Fibroblast of skin of right biceps (primary cell): Measurements from ENCODE around the gene NUDCD3.

Source experiments
- DNase-seq: peaks from one replicate; pipeline ENCODE4 v3.0.0-alpha.2; 2013

NUDCD3 gene

DNA sequence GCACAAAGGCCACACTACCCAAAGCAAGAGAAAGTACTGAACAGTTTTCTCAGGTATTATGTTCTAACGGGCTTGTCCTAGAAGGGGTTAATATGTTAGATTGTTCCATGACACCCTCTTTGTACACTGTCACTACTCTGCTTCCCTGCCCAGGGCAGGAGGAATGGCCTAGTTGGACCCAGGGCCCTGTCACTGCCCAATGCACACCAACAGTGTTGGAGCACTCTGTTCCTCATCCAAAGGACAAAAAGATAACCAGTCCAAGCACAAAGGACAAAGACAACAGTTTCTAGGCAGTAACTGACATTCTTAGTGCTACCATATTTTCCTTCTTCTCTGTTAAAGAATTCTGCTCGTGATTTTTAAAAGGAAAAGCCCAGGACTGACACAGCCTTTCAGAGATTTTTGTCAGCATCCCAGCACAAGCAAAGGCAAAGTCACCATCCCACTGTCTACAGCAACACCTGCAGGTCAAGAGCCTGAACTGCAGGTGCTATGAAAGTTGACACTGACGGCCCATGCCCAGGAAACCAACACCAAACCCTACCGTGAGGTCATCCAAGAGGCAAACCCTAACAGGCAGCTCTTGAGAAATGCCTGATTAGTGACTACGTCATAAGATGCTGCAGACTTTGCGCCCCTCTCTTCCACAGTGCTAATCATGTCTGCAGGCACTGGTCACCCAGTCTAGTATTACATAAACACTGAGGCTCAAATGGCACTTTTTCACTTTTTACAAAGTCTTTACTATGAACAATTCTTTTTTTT is 13.2 kb downstream of the NUDCD3 start:
- DNase-seq = peak; percentile 77

DNA sequence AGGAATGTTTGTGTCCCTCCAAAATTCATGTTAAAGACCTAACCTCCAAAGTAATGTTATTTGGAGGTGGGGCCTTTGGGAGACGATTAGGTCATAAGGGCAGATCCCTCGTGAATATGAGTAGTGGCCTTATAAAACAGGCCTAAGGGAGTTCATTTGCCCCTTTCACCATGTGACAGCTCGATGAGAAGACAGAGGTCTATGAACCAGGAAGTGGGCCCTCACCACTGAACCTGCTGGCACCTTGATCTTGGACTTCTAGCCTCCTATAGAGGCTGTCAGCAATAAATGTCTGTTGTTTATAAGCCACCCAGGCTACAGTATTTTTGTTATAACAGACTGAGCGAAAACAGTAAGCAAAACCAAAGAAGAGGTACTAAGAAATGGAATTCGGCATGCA is 14.1 kb downstream of the NUDCD3 start:
- DNase-seq = no peak

DNA sequence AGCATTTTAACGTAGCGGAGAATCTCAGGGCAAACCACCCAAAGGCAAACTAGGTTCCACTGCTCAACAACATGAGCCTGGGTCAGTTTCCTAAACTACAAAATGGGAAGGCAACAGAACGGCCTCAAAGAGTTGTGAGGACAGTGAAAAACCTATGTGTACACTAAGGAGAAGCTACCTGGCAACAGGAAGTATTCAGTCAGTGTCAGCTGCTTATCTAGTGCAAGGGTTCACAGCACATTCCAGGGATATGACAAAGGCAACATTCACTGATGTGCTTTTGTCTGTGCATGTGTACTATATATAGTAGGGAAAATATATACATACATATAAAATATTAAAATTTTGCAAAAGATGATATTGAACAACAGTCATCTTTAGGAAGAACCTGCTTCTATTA is 17.2 kb downstream of the NUDCD3 start:
- peak; percentile 50 for DNase-seq

DNA sequence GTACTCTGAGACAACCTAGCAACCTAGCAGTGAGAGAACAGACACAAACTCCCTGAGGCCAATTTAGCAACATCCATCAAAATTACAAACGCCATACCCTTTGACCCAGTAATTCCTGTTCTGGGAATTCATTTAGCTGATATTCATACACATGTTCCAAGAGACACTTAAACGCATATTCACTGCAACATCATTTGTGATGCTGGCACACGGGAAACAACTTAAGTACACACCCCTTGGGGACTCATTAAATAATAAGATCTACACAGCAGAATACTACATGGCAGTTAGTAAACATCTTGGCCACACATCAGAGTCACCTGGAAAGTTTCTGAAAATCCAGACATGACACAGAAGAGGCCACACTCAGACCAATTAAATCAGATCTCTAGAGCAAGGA is 17.6 kb downstream of the NUDCD3 start:
- DNase-seq = no peak

DNA sequence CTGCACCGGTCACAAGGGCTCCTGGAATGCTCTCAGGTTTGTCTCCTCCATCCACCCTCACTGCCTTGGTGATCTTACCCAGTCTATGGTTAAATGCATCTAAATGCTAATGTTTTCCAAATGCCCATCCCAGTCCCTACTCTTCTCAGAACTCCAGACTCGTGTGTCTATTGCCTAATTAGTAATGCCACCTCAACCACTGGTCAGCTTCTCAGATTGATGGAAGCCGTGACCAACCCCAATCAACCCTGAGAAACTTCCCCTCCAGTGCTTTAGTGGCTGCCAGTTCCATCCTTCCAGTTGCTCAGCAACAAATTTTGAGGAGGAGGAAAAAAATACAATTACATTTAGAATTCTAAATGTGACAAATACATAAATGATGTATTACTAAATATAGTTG is 18.6 kb downstream of the NUDCD3 start:
- DNase-seq = no peak

DNA sequence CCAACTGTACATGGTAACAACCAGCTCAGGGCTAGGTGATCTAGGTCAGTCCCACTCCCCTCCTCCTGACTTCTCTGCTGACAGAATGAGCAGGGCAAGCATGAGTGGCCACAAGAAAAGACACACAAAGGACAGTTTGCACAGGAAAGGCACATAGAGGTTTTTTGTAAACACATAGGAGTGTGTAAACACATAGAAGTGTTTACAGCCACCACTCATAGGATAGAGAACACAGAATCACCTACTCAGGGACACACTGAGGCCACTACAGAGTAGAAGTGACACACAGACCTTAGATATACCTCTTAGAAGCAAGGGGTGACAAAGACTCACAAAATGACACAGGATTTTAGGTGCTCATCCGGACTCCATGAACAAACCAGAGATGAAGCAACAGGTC is 19.0 kb downstream of the NUDCD3 start:
- DNase-seq = no peak

DNA sequence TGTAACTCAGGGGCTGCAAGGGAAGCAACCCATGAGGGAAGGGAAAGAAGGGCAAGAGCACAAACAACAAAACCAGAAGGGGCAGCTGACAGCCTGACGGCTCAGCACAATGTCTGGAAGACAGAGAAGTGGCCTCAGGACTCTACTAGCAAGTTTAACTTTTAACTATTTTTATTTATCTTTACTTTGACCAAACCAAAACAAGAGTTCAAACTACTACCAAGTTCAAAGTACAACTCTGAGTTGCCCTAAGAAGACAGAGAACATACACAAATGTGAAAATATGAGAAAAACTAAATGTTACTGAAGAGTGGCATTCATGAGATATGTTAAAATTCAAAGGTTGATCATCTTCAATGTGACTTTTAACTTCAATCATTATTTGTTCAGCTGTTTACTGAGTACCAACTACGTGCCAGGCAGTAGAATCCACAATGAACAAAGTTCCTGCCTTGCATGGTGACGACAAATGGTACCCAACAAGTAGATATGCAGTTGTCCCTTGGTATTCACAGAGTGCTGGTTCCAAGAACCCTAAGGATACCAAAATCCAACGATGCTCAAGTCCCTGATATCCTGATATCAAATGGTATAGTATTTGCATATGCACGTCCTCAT is 19.7 kb downstream of the NUDCD3 start:
- DNase-seq = no peak

DNA sequence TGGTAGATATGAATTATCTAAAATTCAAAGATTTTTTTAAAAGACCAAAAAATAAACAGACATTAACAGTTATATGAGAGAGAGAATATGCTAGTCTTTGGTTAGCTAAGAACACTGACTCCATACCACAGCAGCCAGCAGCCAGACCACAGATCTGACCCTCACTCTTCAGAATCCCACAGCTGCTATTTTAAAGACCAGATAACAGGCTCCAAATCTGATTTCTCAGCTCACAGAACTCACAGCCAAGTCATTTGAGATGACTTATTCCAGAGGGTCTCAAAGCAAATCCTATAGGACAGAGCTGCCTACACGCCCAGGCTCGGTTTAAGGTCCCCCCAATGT is 20.4 kb downstream of the NUDCD3 start:
- DNase-seq = peak; percentile 23

DNA sequence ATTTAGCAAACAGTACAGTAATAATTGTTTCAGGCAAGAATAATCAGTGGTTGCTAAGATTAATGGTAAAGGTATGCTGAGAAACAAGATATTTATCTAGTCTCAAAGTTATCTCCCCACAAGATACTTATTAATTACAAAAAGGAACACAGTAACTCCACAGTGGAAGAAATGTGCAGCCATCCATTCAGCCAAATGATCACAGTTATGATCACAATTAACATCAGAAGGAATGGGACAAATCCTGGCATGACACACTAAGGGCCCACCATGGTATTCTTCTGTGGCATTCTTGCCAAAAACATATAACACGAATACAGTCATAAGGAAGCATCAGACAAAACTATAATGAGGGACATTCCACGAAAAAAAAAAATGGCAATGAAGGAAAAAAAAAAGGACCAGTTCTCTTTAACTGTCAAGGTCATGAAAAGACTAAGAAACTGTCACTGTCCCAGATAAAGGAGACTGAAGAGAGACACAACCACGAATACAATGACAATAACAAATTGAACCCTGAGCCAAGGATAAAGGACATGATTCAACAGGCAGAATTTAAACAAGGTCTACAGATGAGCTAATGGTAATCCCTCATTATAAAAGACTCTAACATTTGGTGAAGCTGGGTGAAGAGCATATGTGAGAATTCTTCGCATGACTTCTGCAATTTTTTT is 20.9 kb downstream of the NUDCD3 start:
- DNase-seq = peak; percentile 53

DNA sequence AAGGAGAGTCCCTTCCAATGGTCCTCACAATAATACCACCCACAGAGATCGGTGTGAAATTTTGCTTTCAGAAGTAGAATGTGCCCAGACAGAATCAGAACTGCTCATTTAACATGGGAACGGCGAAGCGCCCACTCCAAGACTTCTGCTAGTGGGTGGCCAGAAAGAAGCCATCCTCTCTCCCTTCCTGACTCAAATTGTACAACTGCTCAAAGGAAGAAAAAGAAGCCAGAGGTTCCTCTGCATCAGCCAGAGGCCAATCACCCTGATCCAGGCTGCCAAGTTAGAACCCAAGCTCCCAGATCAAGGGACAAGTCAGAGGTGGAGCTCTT is 23.3 kb downstream of the NUDCD3 start:
- DNase-seq = no peak

DNA sequence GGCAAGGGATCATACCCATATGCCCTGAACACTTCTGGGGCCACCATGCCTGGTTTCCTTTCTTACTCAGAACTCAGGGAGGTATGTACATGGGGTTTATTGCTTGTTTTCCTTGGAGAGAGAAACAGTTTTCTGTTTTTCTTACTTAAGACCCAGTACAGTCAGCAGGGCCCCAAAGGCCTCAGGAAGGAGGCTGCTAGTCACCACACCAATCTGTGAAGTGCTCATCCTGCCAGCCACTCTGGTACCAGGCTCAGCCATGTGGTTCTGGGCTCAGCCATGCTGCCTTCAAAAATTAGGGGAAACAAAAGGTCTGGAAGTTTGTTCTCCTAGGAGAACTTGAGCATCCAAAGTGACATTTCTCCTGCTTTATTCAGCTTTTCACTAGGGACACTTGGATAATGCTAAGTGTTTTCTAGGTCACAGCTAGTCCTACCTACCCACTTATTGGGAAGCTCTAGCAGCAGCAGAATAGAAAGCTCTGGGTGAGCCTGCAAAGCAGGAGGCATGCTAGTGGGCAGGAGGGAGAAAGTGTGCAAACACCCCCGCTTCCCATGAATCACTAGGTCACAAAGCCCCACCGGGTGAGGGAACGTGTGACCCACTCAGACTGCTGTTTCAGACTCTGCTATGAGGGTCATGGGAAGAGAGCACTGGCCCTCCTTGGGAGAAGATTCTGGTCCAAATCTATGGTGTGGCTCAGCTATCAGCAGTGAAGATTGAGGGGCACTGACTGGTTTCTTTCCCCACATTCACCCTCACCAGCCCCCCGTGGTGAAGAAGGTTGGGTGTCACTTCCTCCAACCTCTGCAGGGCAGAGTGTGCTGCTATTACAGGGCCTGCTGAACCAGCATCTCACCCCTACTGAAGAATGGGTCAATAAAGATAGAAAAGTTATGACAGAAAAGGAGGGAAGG is 23.9 kb downstream of the NUDCD3 start:
- DNase-seq = peak; percentile 54

DNA sequence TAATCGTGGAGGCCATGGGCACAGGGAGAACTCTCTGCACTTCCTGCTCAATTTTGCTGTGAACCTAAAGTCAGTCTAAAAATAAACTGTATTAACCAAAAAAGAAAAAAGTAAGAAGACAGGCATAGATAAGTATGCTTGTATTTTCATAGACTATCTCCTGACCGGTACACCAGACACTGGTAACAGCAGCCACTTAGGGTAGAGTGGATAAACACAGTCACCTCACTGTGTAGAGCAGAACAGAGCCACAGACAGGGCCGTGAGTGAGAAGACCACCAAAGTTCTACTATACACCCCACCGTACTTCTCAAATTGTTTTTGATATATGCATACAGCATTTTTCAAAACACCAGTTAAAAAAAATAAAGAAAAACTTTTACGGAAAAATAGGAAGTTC is 25.0 kb downstream of the NUDCD3 start:
- no peak for DNase-seq

DNA sequence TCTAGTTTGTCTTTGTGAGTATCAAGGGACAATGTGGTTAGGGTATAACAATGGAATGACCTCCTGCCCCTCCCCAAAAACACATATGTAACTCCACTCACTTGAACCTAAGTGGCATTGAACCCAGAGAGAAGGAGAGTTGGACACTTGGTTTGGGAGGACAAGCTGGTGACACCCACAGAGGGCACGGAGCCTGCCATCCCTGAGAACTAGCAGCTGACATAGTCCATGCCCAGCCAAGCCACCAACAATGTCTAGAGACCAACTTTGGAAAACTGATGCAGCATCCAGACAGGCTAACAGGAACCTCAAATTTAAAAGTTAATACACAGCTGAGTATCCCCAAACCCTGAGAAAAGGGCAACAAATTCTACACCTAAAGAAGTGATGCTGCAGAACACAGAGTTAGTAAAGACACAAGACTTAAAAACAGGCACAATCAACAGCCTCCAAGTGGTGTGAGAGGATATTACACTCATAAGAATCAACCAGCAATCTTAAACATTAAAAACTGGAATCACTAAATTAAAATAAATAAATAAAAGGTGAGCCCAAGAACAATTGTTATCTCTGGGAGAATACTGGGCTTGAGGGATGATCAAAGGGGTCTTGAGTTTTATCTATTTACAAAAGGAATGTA is 27.2 kb downstream of the NUDCD3 start:
- DNase-seq = no peak

DNA sequence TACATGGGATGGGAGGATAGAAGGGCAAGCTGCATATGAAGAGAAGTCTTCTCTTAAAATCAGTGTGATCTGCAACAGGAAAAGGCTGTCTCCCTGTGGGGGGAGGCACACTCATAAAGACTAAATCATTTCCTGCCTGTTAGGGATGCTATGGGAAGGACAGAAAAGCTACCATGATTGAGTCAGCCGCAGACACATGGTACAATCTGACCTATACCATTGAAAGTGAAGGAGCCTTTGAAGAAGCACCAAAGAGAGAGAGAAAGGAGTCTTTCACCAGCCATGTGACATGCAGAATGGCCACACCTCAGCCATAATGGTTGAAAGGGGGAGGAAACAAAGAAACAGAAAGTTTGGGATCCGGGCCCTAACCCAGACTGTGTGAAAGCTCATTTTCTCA is 29.1 kb downstream of the NUDCD3 start:
- DNase-seq = peak; percentile 88

DNA sequence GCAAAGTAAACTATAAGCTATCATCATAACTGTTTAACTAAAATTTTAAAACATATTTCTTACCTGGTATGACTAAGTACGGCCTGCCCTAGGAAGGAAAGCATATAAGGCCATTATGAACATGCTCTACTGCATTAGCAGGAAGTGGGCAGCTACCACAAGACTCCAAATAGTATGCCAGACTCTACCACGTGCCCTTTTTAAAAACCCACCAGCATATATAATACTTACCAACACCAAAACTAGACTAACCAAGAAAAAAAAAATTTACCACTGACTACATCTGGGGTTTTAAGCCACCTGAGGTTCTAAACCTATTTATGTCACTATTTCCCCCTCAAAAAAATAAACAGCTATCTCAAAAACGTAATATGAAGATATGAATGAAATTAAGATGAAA is 30.1 kb downstream of the NUDCD3 start:
- DNase-seq = no peak

DNA sequence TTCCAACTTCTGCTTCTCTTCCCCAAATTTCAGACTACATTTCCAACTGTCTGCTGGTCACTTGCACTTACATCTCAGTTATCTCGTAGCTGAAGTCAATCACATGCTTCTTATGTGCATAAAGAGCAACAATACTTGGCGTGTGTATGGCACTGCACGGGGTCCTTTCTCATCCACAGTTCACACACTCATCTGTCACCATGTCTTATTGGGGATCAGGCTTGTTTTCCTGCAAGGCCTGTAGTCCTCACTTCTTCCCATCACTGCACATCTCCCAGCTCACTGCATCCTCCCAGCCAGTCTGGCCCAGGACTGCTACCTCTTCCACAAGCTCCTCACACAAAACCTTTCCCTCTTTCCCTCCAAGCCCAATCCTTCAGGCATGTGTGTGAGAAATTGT is 35.3 kb downstream of the NUDCD3 start:
- DNase-seq = no peak

DNA sequence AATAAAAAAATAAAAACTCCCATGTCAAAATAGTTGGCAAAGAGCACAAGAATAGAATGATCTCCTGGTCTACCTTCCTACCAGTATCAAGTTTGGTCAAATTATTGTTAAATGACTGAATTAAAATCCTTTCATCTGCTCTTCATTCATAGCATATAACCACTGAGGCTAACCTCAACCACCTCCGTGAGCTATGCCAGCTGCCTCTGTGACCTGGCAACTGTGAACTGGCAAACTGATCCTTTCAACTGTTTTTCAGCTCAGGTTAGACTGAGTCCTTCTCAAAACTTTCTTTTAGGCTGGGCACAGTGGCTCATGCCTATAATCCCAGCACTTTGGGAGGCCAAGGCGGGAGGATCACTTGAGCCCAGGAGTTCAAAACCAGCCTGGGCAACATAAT is 36.1 kb downstream of the NUDCD3 start:
- DNase-seq = no peak

DNA sequence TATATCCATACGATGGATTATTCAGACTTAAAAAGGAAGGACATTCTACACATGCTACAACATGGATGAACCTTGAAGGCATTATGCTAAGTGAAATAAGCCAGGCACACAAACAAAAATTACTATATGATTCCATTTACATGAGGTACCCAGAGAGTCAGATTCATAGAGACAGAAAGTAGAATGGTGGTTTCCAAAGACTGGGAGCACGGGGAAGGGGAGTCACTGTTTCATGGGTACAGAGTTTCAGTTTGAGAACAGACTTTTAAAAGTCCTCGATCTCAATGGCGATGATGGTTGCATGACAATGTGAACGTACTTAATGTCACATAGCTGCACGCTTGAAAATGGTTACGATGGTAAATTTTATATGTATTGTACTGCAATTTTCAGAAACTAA is 39.3 kb downstream of the NUDCD3 start:
- DNase-seq = no peak

DNA sequence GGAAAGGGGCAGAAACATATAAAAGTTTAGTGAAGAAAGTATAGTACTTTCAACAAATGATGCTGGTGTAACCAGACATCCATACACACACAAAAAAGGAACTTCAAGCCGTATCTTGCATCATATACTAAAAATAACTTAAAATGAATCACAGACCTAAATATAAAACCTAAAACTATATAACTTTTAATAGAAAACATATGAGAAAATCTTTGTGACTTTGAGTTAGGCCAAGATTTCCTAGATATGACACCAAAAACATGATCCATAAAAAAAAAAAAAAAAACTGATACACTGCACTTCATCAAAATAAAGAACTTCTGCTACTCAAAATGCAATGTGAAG is 40.9 kb downstream of the NUDCD3 start:
- peak; percentile 70 for DNase-seq

DNA sequence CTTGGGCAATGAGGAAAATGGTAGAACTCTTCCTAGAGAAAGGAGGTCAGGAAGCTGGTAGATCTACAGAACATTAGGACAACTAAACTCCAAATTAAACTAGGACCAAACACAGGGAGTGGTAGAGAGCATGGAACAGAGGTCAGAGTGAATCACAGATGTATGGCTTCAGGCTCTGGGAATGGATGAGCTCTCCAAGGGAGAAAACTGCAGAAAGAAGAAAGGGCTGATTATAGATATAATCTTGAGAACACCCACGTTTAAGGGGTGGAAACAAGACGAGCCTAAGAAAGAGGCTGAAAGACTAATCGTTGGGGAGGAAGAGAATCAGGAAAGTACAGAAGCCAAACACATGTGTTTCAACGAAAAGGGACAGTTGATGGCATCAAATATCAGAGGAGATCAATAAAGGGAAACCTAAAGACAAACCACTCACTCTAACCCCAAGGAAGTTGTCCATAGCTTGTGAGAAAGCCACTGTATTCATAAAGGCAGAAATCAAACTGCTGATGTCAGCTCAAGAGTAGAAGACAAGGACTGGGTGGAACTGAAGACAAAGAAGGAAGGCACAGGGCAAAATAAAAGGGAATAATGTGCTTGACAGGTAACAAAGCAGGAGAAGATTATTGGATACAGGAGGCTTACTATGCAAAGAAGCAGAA is 41.4 kb downstream of the NUDCD3 start:
- no peak for DNase-seq

DNA sequence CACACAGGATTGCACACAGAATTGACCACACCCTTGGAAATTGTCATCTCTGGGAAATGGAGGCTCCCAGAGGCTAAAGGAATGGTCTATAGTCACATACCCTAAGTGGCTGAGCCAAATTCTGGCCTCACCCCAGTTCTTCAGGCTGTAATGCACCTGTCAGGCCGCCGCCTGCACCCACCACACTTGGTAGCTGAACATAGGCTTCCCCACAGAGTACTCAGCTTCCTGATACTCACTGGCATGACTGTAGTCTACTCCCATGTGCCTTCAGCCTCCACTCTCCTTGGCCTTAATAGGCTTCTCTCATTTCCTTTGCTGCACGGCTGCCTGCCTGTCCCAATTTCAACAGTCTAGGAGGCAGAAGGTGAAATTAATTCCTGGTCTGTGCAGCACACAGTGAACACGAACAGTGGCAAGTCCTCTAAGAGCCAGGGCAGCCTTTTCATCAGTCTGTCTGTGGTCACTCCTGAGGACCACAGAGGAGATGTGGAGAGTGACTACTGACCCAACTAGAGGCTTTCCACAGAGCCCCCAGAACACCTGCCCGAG is 42.5 kb downstream of the NUDCD3 start:
- no peak for DNase-seq

DNA sequence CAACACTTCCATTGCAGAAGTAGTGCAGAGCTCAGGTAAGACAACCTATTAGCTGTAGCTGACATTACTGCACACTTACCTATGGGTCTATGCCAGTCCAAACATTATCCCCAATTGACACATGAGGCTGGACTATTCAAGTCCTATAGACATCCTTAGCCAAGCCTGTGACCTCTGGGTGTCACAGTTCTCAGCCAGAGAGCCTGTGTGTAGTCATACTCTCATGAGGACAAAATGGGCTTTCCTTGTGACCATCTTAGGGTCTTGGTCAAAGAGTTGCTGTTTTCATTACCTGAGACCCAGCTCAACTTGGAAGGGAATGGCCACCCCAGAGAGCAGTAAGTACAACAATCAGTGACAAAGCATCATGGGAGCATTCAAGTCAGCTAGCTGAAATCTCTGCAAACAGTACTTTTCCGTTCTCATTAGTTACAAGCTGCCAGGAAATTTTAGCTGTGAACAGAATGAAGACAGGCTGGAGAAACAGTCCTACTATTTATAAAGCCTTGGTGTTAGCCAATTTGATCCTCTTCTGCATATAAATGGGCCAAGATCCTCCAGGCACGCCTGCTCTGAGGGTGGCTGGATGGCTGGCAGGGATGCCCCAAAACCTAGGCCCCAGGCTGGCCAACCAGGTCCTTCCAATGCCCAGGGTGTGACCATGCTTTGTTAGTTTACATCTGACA is 44.3 kb downstream of the NUDCD3 start:
- DNase-seq = no peak
